Brain microvascular endothelial cell (primary cell): ENCODE results near the gene NAT16.

Source experiments
- DNase-seq: peaks from one replicate; pipeline ENCODE4 v3.0.0-alpha.2; 2020
- H3K27ac ChIP-seq: fragments of 250-450 bp; sonication (Bioruptor Pico); 2 replicates; pipeline ENCODE4 v1.5.1; 2020; ENCODE audit warnings: mild to moderate bottlenecking, moderate library complexity
- H3K27me3 ChIP-seq: fragments of 250-450 bp; sonication (Bioruptor Pico); replicated peaks from 2 replicates; pipeline ENCODE4 v1.5.1; 2020; ENCODE audit warnings: mild to moderate bottlenecking
- H3K36me3 ChIP-seq: fragments of 250-450 bp; sonication (Bioruptor Pico); replicated peaks from 2 replicates; pipeline ENCODE4 v1.5.1; 2020; ENCODE audit warnings: mild to moderate bottlenecking
- H3K4me3 ChIP-seq: 2 replicates; pipeline ENCODE4 v1.5.1; 2011; ENCODE audit warnings: low read depth, mild to moderate bottlenecking, control low read depth, low read length, moderate library complexity
- in situ Hi-C: cut with HindIII; loops from 2 replicates; pipeline ENCODE4 v1.10.0; 2017; ENCODE audit warnings: low sequenced_read_pairs, low pct_ligation_motif_present
- TF ChIP-seq, protein P1 (sequence below): IDR thresholded peaks from 2 replicates; pipeline ENCODE4 v1.5.1; 2011; ENCODE audit warnings: low read depth, mild to moderate bottlenecking, moderate library complexity, low read length, control low read depth, inconsistent platforms; ENCODE audit errors: missing control alignments

Gene NAT16

DNA sequence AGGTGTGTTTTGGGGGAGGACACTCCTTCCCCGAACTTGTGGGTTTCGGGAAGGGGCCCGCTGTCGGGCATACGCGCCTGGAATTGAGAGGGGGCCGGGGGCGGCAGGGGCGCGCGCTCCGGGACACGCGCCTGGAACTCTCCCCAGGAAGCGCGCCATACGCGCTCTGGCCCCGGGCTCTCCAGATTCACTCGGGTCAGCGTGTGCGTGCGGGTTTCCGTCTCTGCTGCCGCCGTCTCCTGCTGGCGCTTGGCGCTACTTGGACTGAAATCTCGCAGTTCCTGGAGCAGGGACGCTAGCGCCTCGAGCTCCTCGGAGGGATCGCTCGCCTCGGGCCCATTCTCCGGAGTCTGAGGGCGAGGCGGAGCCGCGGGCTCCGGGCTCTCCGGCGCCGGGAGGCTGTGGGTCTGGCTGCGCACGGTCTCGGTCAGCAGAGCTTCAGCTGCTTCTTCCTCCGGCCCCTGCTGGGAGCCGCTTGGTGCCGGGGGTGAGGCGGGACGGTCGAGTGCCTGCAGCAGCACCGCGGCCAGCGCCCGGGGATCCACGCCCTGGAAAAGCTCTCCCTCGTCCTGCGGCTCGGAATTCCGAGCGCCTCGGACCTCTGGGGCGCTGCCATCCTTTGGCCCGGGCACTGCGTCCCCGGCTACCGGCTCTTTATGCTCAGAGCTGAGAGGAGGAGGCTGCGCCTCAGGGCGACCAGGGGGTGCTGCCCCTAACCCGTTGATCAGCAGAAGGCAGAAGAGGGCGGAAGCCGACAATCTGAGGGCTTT is 15.8 kb downstream of the NAT16 start:
- no peak for DNase-seq
- TF ChIP-seq, protein P1, sequence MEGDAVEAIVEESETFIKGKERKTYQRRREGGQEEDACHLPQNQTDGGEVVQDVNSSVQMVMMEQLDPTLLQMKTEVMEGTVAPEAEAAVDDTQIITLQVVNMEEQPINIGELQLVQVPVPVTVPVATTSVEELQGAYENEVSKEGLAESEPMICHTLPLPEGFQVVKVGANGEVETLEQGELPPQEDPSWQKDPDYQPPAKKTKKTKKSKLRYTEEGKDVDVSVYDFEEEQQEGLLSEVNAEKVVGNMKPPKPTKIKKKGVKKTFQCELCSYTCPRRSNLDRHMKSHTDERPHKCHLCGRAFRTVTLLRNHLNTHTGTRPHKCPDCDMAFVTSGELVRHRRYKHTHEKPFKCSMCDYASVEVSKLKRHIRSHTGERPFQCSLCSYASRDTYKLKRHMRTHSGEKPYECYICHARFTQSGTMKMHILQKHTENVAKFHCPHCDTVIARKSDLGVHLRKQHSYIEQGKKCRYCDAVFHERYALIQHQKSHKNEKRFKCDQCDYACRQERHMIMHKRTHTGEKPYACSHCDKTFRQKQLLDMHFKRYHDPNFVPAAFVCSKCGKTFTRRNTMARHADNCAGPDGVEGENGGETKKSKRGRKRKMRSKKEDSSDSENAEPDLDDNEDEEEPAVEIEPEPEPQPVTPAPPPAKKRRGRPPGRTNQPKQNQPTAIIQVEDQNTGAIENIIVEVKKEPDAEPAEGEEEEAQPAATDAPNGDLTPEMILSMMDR: no peak
- no peak overlapping the region for H3K4me3 ChIP-seq

DNA sequence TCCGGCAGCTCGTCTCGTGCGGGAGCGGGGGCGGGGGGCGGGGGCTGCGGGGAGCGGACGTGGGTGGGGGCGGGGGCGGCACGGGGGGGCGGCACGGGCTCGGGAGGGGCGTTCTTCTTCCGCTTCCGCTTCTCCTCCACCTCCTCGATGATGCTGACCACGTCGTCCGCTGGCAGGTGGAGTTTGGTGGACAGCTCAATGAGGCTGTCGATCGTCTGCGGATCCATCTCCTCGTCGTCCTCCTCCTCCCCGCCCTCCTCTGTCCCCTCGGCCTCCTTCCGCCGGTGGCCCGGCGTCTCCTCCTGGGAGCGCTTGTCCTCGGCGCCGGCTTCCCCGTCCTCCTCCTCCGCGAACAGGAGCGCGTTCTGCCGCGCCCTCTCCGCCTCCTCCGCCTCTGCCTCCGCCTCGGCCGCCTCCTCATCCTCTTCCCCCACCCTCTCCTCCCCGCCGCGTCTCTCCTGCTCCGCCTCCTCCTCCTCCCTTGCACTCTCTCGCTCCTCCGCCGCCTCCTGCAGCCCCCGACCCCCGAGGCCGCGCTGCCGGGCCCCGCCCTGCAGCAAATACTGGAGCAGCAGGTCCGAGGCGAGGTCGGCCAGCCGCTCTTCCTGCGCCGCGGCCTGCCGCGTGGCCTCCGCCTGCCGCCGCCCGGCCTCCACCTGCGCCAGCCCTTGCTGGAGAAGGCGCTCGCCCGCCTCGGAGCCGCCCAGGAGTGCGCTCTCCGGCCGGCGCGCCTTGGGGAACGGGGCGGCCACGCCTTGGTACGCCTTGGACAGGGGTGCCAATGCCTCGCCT is 16.6 kb downstream of the NAT16 start:
- peaks cover 29% of the 10 kb centered on the region for H3K27me3 ChIP-seq
- DNase-seq: no peak
- in situ Hi-C loops: loop anchor here (25.0 kb wide), 1 partner anchor 124 kb away; no protein-coding TSS in a partner anchor
- H3K4me3 ChIP-seq: peak overlapping the region; percentile 24
- H3K27ac ChIP-seq: no peak overlapping the region
- H3K36me3 ChIP-seq: peaks cover 16% of the 10 kb centered on the region
- TF ChIP-seq, protein P1: no peak

More for the DNA sequence above, 15.8 kb downstream of the NAT16 start:
- Histone ChIP-seq H3K27ac (no peak overlapping the region), H3K27me3 (peaks cover 29% of the 10 kb centered on the region), H3K36me3 (peaks cover 8% of the 10 kb centered on the region)
- in situ Hi-C loops: loop anchor here (25.0 kb wide), 1 partner anchor 123 kb away; no protein-coding TSS in a partner anchor

DNA sequence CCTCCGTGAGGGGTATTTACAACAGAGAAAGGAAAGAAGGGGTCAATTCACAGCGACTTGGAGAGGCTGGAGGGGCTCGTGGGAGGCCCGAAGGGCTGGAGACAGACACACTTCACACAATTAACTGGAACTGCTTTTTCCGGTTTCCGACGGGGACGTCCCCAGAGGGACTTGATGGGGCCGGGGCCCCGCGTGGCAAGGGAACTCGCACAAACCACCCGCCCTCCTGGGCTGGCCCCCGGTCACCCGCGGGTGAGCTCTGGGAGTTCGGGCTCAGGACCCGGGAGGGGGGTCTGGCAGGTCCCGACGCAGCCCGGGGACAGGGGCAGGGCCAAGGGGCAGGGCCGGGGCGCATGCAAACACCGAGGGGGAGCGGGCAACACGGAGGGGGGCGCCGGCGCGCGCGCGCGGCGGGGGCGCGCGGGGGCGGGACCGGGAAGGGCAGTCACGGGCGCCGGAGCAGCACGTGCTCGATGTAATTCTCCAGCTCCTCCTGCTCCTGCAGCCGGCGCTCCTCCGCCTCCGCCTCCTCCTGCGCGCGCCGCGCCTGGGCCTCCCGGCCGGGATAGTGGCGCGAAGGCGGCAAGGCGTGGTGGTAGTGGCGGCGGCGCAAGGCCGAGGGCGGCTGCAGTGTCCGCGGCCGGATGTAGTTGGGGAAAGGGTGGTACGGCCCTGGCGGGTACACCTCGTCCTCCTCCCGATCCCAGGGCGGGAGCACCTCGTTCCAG is 17.4 kb downstream of the NAT16 start:
- TF ChIP-seq, protein P1: no peak
- DNase-seq: no peak
- peaks cover 29% of the 10 kb centered on the region for H3K27me3 ChIP-seq
- in situ Hi-C loops: loop anchor here (25.0 kb wide), 1 partner anchor 125 kb away; no protein-coding TSS in a partner anchor
- H3K36me3 ChIP-seq: peaks cover 20% of the 10 kb centered on the region
- H3K27ac ChIP-seq: no peak overlapping the region
- no peak overlapping the region for H3K4me3 ChIP-seq

DNA sequence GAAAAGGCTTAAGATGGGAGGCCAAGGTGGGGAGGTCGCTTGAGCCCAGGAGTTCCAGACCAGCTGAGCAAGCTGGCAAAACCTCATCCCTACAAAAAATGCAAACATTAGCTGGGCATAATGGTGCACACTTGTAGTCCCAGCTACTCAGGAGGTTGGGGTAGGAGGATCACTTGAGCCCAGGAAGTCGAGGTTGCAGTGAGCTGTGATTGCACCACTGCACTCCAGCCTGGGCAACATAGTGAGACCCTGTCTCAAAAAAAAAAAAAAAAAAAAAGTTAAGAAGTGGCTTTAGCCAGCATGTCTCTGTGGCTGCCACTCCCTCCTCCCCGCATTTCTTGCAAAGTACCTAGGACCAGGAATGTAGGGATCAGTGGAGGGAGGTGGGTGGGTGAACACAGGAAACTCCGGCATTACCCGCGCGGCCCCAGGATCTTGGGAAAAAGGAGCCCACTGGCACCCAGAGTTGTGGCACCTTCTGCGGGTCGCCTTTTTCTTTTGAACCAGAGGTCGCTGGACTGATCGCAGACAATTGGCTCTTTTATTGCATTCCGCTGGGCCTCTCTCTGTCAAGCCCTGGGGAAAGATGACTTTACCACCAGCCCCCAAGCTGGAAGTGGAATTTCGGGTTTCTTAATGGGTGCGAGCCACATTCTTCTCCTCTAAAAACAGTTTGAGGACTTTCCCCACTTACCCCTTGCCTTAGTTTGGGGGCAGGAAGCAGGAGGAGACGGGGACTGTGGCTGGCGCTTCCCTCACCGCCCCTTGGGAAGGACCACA is 18.2 kb downstream of the NAT16 start:
- TF ChIP-seq, protein P1: no peak
- Histone ChIP-seq H3K27me3 (peaks cover 21% of the 10 kb centered on the region), H3K36me3 (peaks cover 25% of the 10 kb centered on the region), H3K4me3 (no peak overlapping the region), H3K27ac (no peak overlapping the region)
- DNase-seq: no peak
- in situ Hi-C loops: loop anchor here (25.0 kb wide), 1 partner anchor 125 kb away; no protein-coding TSS in a partner anchor

DNA sequence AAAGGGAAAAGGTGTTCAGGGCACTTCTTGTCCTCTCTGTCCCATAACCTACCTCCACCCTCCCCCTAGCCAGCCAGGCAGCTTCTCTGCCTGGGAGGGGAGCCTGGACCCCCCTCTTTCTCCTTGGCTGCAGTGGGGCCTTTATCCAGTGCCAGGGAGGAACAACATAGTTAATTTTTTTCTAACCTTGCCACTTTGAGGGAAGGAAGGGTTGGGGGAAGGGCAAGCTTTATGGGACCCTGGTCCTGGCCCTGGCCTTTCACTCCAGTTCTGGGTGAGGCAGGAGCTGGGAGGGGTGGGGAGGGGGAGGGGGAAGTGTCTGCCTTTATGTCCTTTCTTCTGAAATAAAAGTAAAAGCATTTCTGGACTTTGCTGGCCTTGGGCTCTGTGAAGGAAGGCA is 19.2 kb downstream of the NAT16 start:
- TF ChIP-seq, protein P1: no peak
- in situ Hi-C loops: loop anchor here (25.0 kb wide), 1 partner anchor 126 kb away; no protein-coding TSS in a partner anchor
- Histone ChIP-seq H3K36me3 (peaks cover 26% of the 10 kb centered on the region), H3K4me3 (no peak overlapping the region), H3K27ac (no peak overlapping the region), H3K27me3 (peaks cover 18% of the 10 kb centered on the region)
- no peak for DNase-seq
